ENCODE results near the gene RMDN2.
"Not testable (repeated sequence)": the region's sequence is repeated elsewhere in the genome, so short reads cannot be mapped to it uniquely, and the experiment has no call there.

RMDN2 gene

DNA sequence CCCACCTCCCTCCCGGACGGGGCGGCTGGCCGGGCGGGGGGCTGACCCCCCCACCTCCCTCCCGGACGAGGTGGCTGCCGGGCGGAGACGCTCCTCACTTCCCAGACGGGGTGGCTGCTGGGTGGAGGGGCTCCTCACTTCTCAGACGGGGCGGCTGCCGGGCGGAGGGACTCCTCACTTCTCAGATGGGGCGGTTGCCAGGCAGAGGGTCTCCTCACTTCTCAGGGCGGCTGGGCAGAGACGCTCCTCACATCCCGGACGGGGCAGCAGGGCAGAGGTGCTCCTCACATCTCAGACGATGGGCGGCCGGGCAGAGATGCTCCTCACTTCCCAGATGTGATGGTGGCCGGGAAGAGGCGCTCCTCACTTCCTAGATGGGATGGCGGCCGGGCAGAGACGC, 7.8 kb downstream of the RMDN2 start:
- DNase-seq (ENCODE audit: low spot score): not testable (repeated sequence)

DNA sequence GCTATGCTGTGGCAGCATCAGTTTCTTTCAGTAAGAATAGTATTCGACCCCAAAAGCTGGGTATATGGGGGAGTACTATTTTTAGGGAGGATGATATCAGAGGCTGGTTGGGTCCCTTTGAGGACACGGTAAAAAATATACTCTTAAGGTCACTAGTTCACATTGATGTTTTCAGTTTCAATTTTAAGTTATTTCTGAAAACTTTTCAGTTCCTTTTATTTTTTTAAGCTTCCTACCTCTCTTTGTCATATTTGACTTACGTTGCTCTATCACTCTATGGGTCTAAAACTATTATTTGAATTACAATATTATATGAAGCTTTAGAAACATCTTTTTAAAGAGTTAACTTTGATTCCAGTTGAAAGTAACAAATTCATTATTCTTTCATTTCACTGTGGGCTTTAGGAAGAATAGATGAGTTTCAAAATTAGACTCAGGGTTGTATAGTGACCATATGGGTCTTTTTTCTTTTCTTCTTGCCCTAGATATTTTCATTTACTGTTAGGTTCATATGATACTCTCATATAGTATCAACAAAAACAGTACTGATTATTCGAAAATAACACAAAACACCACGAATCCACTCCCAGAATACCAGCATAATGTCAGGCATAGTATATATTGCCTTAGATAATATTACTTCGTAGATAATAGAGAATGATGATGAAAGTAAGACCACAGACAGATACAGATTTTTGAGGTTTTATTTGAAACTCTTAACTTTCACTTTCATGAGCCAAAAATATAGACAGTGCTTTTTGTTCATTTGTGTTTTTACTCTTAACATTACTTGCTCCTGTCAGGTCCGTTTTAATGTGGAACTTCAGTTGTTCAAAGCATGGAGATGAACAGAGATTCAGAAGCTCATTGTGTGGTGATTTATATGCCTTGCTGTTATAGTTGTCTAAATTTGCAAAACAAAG, 9.8 kb downstream of the RMDN2 start:
- DNase-seq (ENCODE audit: low spot score): no peak

DNA sequence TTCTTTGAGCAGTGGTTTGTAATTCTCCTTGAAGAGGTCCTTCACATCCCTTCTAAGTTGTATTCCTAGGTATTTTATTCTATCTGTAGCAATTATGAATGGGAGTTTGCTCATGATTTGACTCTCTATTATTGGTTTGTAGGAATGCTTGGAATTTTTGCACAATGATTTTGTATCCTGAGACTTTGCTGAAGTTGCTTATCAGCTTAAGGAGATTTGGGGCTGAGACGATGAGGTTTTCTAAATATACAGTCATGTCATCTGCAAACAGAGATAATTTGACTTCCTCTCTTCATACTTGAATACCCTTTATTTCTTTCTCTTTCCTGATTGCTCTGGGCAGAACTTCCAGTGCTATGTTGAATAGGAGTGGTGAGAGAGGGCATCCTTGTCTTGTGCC, 12.5 kb downstream of the RMDN2 start:
- not testable (repeated sequence) for DNase-seq (ENCODE audit: low spot score)

DNA sequence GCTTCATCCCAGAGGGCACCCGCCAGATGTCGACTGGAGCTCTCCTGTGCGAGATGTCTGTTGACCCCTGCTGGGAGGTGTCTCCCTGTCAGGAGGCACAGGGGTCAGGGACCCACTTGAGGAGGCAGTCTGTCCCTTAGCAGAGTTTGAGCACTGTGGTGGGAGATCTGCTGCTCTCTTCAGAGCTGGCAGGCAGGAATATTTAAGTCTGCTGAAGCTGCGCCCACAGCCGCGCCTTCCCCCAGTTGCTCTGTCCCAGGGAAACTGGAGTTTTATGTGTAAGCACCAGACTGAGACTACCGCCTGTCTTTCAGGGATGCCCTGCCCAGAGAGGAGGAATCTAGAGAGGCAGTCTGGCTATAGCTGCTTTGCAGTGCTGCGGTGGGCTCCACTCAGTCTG, 16.2 kb downstream of the RMDN2 start:
- DNase-seq (ENCODE audit: low spot score): not testable (repeated sequence)

DNA sequence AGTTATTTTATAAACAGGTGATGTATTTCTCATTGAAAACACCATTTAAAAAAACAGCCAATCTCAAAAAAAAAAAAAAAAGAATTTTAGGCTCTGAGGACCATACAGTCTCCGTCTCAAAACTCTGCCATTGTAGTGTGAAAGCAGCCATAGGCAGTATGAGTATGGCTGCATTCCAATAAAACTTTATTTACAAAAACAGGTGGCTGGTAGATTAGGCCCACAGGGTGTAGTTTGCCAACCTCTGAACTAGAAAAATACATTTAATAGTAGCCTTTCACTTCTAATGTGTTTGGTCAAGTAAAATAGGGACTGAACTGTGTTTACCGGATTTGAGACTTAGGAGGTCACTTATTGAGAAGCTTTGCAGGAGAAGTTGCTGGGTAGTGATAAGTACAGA, 19.2 kb downstream of the RMDN2 start:
- DNase-seq (ENCODE audit: low spot score): no peak

DNA sequence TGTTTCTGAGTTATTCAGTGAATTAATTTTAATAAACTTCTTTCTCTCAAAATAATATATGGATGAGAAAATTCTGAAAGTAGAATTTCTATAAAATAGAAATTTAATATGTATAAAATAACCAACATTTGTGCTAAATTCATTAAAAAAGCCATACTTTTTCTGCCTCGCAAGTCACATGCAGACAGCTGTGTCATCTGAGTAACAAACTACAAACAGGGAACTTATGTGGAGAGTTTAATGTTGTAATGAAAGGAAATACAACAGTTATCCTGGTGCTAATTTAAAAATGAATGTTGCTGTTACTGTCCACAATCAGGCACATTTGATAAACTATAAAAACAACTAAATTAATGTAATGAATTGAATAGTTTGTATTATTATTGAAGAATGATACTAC, 22.2 kb downstream of the RMDN2 start:
- DNase-seq (ENCODE audit: low spot score): no peak

DNA sequence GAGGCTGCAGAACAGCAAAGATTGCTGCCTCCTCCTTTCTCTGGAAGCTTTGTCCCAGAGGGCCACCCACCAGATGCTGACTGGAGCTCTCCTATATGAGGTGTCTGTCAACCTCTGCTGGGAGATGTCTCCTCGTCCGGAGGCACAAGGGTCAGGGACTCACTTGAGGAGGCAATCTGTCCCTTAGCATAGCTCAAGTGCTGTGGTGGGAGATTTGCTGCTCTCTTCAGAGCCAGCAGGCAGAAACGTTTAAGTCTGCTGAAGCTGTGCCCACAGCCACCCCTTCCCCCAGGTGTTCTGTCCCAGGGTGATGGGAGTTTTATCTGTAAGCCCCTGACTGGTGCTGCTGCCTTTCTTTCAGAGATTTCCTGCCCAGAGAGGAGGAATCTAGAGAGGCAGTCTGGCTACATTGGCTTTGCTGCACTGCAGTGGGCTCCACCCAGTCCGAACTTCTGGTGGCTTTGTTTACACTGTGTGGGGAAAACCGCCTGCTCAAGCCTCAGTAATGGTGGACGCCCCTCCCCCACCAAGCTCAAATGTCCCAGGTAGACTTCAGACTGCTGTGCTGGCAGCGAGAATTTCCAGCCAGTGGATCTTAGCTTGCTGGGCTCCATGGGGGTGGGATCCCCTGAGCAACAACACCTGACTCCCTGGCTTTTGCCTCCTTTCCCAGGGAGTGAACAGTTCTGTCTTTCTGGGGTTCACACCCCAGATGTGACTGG, 37.1 kb downstream of the RMDN2 start:
- not testable (repeated sequence) for DNase-seq (ENCODE audit: low spot score)

DNA sequence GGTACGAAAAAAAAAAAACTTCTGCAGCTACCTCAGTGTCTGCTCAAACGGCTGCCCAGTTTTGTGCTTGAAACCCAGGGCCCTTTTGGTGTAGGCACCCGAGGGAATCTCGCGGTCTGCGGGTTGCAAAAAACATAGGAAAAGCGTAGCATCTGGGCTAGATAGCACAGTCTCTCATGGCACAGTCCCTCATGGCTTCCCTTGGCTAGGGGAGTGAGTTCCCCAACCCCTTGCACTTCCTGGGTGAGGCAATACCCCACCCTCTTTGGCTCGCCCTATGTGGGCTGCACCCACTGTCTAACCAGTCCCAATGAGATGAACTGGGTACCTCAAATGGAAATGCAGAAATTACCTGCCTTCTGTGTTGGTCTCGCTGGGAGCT, 37.6 kb downstream of the RMDN2 start:
- DNase-seq (ENCODE audit: low spot score): not testable (repeated sequence)

DNA sequence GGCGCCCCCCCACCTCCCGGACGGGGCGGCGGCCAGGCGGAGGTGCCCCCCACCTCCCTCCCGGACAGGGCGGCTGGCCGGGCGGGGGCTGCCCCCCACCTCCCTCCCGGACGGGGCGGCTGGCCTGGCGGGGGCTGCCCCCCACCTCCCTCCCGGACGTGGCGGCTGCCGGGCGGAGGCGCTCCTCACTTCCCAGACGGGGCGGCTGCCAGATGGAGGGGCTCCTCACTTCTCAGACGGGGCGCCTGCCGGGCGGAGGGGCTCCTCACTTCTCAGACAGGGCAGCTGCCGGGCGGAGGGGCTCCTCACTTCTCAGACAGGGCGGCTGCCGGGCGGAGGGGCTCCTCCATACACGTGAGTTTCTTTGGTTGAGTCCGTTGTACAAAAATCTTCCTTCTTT, 38.8 kb downstream of the RMDN2 start:
- DNase-seq (ENCODE audit: low spot score): not testable (repeated sequence)

DNA sequence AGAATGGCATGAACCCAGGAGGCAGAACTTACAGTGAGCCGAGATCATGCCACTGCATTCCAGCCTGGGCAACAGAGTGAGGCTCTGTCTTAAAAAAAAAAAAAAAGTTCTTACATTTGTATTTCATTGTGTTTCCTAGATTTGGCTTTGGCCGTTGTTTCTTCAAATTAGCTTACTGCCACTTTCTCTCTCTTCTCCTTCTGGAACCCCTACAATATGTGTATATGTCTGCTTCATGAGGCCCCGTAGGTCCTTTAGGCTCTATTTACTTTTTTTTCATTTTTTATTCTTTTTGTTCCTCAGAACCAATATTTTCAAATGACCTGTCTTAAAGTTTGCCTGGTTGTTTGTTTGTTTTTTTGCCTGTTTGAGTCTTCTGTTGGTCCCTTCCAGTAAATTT, 41.2 kb downstream of the RMDN2 start:
- DNase-seq (ENCODE audit: low spot score): no peak

DNA sequence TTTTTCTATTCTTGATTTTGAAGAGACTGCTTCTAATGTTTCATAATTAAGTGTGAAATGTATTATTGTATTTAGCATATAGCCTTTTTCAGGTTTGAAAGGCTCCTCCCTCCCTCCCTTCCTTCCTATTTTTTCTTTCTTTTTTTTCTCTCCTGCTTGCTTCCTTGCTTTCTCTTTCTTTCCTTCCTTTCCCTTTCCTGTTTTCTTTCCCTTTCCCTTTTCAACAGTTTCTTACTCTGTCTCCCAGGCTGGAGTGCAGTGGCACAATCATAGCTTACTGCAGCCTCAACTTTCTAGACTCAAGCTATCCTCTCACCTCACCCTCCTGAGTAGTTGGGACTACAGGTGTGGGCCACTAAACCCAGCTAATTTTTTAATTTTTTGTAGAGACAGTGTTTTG, 44.6 kb downstream of the RMDN2 start:
- DNase-seq (ENCODE audit: low spot score): no peak

DNA sequence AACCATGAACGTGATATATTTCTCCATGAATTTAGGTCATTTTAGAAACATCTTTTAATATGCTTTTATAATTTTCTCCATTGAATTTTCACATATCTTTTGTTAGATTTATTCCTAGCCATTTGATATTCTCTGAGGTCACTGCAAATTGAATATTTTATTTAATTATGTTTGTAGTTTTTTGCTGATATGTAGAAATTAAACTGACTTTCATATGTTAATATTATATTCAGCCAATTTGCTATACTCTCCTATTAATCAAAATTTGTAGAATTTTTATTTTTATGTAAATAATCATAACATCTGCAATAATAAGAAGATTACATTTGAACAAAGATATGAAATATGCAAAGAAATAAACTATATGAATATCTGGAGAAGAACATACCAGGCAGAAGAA, 46.9 kb downstream of the RMDN2 start:
- DNase-seq (ENCODE audit: low spot score): no peak

DNA sequence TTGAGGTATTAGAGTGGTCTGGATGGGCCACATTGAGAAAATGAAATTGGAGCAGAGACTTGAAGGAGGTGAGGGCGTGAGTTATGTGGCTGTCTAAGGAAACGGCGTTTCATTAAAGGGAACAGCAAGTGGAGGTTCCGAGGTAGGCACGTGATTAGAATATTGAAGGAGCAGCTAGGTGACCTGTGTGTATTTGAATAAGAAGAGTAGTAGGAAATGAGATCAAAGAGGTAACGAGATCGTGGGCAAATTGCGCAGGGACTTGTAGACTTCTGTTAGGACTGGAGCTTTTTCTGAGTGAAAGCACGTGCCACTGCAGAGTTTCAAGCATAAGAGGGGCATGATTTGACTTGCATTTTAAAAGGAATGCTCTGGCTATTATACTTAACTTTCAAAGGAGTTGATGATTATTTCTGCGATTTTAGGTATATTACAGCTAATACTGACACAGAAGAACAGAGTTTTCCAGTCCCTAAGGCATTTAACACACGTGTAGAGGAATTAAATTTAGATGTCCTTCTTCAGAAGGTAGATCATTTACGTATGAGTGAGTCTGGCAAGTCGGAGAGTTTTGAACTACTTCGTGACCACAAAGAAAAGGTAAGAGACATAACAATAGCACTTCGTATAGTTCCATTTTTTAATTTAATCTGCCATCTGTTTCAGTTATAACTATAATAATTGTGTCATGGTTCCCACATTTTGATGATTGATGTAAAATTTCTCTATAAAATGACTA, 48.7 kb downstream of the RMDN2 start:
- no peak for DNase-seq (ENCODE audit: low spot score)

DNA sequence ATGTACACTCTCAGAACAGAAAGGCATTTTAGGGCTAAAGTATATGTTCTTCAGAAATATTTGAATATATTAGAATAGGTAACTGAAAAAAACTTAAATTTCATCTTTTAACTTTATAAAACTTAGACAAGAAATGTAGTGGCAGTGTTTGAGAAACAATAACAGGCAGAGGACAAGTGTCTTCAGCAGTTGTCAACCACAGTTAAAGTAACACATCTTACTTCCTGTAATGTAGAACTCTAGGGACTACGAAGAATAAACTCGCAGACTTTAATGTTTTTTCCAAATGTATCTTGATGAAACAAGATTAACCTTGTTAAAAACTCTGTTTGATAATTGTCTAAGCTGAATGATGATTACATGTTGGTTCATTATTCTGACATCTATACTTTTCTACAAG, 50.7 kb downstream of the RMDN2 start:
- DNase-seq (ENCODE audit: low spot score): no peak

DNA sequence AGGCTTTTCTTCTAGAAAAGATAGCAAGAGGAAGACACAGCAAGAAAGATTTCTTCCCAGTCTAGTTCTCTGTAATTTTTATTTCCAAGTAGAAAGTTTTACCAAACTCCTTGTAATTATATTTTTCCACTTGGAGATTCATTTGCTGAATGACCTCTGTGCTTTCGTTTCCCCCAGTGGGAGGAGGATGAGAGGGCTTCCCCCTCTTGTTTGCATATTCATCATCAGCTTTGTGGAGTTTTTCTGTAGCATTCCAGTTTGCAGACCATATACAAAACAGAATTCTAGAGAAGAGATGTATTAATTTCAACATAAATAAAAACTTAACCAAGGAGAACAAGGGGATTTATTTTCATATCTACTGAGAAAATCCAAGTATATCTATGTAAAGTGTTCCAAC, 51.3 kb downstream of the RMDN2 start:
- no peak for DNase-seq (ENCODE audit: low spot score)

DNA sequence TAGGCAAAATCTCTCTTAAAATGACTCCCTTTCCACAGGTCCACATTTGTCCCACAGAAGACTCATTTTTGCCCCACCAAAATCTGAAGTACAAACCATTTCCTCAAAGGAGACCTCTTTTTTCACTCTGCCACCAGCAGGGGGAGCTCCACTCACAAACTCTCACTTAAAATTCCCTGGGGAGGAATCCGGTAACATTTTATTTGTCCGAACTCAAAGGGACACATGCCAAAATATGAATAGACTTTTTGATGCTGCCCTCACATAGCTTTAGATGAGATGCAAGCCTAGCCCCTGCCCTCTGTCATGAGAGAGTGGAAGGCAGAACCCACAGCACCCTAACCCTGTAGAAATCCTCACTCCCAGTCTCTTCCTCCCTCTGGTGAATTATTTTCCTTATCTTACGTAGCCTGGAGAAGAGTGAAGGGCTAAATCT, 57.1 kb downstream of the RMDN2 start:
- DNase-seq (ENCODE audit: low spot score): peak; percentile 36

DNA sequence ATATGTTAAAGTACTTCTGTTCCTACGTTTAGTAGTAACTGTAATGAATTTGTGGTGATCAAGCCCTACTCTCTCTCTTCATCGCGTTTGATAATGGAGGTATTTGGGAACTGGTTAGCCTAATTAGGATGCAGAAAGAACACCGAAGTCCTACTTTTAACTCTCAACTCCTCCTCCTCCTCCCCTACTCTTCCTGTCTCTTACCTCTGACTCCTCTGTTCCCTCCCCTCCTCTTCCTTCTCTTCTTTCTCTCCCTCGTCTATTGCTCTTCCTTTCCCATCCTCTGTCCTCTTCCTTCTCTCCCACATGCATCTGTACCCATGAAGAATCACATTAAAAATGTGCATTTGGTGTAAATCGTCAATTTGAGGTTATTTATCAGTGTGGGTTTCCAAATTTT, 57.8 kb downstream of the RMDN2 start:
- DNase-seq (ENCODE audit: low spot score): no peak

DNA sequence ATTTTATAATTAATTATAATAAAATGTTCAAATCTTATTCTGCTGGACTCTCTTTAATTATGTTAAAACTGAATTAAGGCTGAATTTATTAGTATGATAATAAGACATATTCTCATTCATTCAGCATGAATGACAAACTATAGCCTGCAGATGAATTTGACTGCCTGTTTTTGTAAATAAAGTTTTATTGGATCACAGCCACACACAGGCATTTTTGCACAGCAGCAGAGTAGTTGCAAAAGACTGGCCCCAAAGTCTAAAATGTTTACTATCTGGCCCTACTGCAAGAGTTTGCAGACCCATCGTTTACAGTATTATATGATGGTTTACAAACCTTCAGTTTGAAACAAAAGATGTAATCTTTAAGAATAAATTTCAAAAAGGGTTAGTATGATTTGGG, 58.6 kb downstream of the RMDN2 start:
- no peak for DNase-seq (ENCODE audit: low spot score)

DNA sequence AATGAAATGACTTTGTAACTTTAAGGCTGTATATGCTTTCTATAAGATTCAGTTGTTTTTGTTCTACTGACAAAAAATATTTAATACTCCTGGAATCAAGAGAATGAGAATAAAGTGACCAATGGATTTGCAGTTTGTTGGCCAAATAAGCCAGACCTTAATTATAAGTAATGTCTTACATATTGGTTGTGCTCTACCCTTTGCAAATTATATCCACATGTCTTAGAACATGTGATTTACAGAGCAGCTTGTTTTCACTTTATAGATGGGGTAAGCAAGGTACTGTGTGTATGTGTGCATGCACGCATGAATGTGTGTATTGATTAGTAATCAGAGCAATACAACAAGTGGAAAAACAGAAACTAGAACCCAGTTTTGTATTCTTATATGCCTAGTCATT, 59.1 kb downstream of the RMDN2 start:
- DNase-seq (ENCODE audit: low spot score): no peak

DNA sequence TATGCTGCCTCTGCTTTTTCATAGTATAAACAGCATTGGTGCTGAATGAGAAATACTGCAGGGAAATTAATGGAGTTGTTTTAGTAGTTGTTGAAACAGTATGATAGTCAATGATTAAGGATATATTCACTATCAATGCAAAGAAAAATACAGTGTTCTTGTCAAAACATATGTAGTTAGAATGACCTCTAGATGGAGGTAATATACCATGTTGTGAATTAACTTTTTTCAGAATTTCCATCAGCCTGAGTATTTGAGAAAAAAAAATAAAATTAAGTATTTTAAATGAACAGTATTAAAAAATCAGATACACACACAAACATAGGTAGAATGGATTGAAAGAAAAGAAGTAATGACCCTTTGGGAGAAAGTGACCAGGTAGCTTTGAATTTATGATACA, 59.5 kb downstream of the RMDN2 start:
- no peak for DNase-seq (ENCODE audit: low spot score)

DNA sequence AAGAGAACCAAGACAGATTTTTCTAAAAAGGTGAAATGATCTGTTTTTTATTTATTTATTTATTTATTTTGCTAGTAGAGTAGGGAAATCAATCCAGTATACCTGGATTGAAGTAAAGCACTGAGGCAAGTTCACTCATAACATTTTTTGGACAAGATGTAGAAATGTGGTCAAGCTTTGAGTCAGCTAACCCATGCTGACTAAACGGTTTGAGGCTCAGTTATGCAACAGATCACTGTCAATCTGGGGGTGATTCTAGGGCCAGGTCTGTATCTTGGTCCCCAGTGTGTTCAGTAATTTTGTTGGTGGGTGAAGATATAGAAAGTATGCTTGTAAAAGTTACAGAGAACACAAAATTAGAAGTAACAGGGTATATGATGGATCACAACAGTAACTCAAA, 60.2 kb downstream of the RMDN2 start:
- no peak for DNase-seq (ENCODE audit: low spot score)

DNA sequence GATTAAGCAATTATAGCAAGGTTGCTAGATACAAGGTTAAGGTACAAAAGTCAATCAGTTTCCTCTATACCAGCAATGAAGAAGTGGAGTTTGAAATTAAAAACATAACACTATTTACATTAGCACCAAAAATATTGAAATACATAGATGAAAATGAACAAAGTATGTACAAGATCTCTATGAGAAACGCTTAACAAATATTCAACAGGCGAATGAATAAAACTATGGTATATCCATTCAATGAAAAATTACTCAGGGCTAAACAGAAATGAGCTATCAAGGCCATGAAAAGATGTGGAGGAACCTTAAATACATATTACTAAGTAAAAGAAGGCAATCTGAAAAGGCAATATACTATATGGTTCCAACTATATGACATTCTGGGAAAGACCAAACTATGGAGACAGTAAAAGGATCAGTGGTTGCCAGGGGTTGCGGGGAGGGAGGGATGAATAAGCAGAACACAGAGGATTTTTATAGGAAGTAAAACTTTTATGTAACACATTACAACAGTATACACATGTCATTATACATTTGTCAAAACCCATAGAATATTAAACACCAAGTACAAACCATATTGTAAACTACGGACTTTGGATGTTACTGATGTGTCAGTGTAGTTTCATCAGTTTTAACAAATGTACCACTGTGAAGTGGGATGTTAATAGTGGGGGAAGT, 62.1 kb downstream of the RMDN2 start:
- no peak for DNase-seq (ENCODE audit: low spot score)
